Smooth muscle cell (in vitro differentiated cells): ENCODE results near the gene IVD. TPM values are rescaled to one million over a fixed set of nuclear protein-coding genes. Genes with fewer than 3 reads are reported as not detected.

Source experiments
- DNase-seq: peaks from one replicate; lab custom pipeline; 2025; ENCODE audit not compliant: unreplicated experiment; lab: John Stamatoyannopoulos, UW
- H2AFZ ChIP-seq: fragments of 200-600 bp; sonication (generic); 2 replicates; pipeline ENCODE4 v1.6.0; 2016; ENCODE audit warnings: antibody characterized with exemption, low read depth, mild to moderate bottlenecking
- H3F3A ChIP-seq: fragments of 200-600 bp; sonication (generic); 2 replicates; pipeline ENCODE4 v1.6.0; 2017; ENCODE audit warnings: antibody characterized with exemption, low read depth
- H3K27ac ChIP-seq: fragments of 200-600 bp; sonication (generic); 2 replicates; pipeline ENCODE4 v1.5.1; 2016; ENCODE audit warnings: low read depth, mild to moderate bottlenecking
- H3K27me3 ChIP-seq: fragments of 200-600 bp; sonication (generic); 2 replicates; pipeline ENCODE4 v1.6.1; 2016; ENCODE audit warnings: low read depth, mild to moderate bottlenecking
- H3K36me3 ChIP-seq: fragments of 200-600 bp; sonication (generic); 2 replicates; pipeline ENCODE4 v1.5.1; 2016; ENCODE audit warnings: low read depth
- H3K4me1 ChIP-seq: fragments of 200-600 bp; sonication (generic); 2 replicates; pipeline ENCODE4 v1.5.1; 2016; ENCODE audit warnings: low read depth
- H3K4me2 ChIP-seq: fragments of 200-600 bp; sonication (generic); 2 replicates; pipeline ENCODE4 v1.6.0; 2016; ENCODE audit warnings: mild to moderate bottlenecking
- H3K4me3 ChIP-seq: fragments of 200-600 bp; sonication (generic); 2 replicates; pipeline ENCODE4 v1.5.1; 2016; ENCODE audit warnings: mild to moderate bottlenecking
- H3K79me2 ChIP-seq: fragments of 200-600 bp; sonication (generic); 2 replicates; pipeline ENCODE4 v1.6.0; 2016; ENCODE audit warnings: low read depth, mild to moderate bottlenecking
- H3K9ac ChIP-seq: fragments of 200-600 bp; sonication (generic); 2 replicates; pipeline ENCODE4 v1.6.0; 2016; ENCODE audit warnings: low read depth
- H3K9me3 ChIP-seq: fragments of 200-600 bp; sonication (generic); replicated peaks from 2 replicates; pipeline ENCODE4 v1.5.1; 2016; ENCODE audit warnings: low read depth
- H4K20me1 ChIP-seq: fragments of 200-600 bp; sonication (generic); 2 replicates; pipeline ENCODE4 v1.6.0; 2016; ENCODE audit warnings: low read depth
- WGBS: methylation state at CpG from one replicate; pipeline ENCODE4 v1.1.7; 2016; ENCODE audit warnings: low lambda C conversion rate; 5-methylcytosine and 5-hydroxymethylcytosine counted together
- polyA plus RNA-seq: library from polyadenylated mRNA; unstranded; fragments of >200 nt; fragmentation: Nextera tagmentation; extraction: Ambion mirVana; gene quantifications from 2 replicates; pipeline ENCODE4 v1.2.1, GENCODE V29; 2016
- total RNA-seq: library from RNA; depleted of rRNA; stranded (reverse); fragments of >200 nt; gene quantifications from 2 replicates; pipeline ENCODE4 v1.2.3, GENCODE V29; 2014
- TF ChIP-seq, protein P1 (sequence below): fragments of 200-600 bp; sonication (generic); IDR thresholded peaks from 2 replicates; pipeline ENCODE4 v1.5.1; 2017; ENCODE audit warnings: borderline replicate concordance, mild to moderate bottlenecking, antibody characterized with exemption; ENCODE audit not compliant: insufficient read depth, poor library complexity, severe bottlenecking

The IVD gene
- total and polyA plus RNA-seq, 2 experiments from 2014 or later, result 17.4 to 37.8 TPM

DNA sequence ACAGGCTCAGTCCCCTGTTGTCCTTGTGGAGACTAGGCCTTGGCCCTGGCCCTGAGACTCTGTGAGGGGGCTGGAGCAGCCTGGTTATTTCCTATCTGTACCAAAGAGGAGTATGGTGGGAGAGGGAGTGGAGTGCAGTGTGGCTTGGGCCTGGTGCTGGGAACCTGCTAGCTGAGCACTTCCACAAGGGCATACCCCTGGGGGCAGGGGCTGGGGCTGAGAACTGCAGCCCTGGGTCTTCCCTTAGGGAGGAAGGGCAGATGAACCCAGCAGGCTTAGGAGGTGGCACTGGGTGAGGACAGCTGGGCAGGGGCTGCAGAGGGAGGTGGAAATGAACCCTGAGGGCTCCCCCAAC is 61.6 kb downstream of the IVD start:
- DNase-seq, result no peak
- no peak overlapping the region for H3K4me3 ChIP-seq
- H3K27ac ChIP-seq, result no peak overlapping the region
- H3K9ac ChIP-seq, result no peak overlapping the region
- H3K9me3 ChIP-seq, result no peaks in the 10 kb centered on the region
- no peak overlapping the region for H3K4me2 ChIP-seq
- no peaks in the 10 kb centered on the region for H3K79me2 ChIP-seq
- peaks cover 25% of the 10 kb centered on the region for H4K20me1 ChIP-seq
- TF ChIP-seq, protein P1, sequence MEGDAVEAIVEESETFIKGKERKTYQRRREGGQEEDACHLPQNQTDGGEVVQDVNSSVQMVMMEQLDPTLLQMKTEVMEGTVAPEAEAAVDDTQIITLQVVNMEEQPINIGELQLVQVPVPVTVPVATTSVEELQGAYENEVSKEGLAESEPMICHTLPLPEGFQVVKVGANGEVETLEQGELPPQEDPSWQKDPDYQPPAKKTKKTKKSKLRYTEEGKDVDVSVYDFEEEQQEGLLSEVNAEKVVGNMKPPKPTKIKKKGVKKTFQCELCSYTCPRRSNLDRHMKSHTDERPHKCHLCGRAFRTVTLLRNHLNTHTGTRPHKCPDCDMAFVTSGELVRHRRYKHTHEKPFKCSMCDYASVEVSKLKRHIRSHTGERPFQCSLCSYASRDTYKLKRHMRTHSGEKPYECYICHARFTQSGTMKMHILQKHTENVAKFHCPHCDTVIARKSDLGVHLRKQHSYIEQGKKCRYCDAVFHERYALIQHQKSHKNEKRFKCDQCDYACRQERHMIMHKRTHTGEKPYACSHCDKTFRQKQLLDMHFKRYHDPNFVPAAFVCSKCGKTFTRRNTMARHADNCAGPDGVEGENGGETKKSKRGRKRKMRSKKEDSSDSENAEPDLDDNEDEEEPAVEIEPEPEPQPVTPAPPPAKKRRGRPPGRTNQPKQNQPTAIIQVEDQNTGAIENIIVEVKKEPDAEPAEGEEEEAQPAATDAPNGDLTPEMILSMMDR, result no peak
- H3K4me1 ChIP-seq, result peaks cover 12% of the 10 kb centered on the region
- no peaks in the 10 kb centered on the region for H3K36me3 ChIP-seq
- H3K27me3 ChIP-seq, result no peaks in the 10 kb centered on the region
- no peak overlapping the region for H2AFZ ChIP-seq
- H3F3A ChIP-seq, result peaks cover 16% of the 10 kb centered on the region

DNA sequence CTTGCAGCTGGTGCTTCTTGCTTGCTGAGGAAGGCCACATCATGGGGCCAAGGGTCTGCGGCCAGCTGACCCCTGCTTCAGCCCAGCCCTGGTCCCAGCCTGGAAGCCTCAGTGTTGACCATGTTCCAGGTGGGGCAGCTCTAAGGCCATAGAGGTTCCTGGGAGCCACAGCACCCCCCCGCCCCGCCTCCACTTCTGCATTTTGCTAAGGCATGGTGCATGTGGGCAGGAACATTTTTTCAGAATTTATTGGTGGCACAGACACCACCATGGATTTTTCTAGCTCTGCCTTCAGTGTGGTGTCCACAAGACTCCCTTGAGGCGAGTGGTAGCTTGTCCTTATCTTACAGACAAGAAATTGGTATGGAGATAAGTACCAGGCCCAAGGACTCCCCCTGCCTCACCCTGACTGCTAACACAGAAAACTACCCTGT is 63.3 kb downstream of the IVD start:
- Histone ChIP-seq H3K4me1 (peaks cover 12% of the 10 kb centered on the region), H3K79me2 (no peaks in the 10 kb centered on the region), H3K36me3 (no peaks in the 10 kb centered on the region), H2AFZ (no peak overlapping the region), H3F3A (peaks cover 16% of the 10 kb centered on the region), H3K4me2 (no peak overlapping the region), H4K20me1 (peaks cover 10% of the 10 kb centered on the region), H3K27ac (no peak overlapping the region), H3K9me3 (no peaks in the 10 kb centered on the region), H3K9ac (no peak overlapping the region), H3K4me3 (no peak overlapping the region), H3K27me3 (no peaks in the 10 kb centered on the region)
- WGBS, result 84% methylated on average over 4 of the region's 4 CpGs
- DNase-seq, result no peak
- TF ChIP-seq, protein P1, result no peak

DNA sequence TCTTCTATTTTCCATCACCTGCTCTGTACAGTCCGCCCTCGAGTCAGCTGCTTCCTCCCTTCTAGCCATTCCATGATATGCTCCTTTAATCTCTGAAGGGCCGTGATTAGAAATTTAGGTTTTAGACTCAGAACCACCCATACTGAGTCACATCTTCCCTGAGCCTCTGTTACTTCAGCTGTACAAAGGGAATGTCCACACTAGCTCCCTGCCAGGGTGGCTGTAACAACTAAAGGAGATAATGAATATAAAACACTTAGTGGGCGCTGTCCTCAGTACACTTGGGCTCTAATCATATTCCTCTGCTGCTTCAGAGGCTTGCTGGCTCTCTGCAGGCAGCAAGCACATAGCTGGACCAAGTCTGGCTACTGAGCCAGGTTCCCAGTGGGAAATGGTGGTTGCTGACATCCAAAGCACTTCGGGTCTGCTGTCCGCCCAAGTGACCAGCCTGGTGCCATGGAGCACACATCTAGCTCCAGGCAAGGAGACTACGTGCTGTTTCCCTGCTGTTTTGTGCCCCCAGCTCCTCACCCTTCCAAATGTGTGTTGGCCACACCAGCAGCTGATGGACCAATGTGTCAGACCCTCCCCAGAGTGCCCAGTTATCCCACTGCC is 64.3 kb downstream of the IVD start:
- DNase-seq, result no peak
- WGBS, result 74% methylated on average over 7 of the region's 7 CpGs
- TF ChIP-seq, protein P1, result no peak
- Histone ChIP-seq H3K27ac (peak overlapping the region; percentile 82), H4K20me1 (peaks cover 4% of the 10 kb centered on the region), H3K4me2 (peak overlapping the region; percentile 100), H3K4me3 (peak overlapping the region; percentile 84), H3K4me1 (peaks cover 12% of the 10 kb centered on the region), H3K79me2 (no peaks in the 10 kb centered on the region), H3K36me3 (no peaks in the 10 kb centered on the region), H3F3A (peaks cover 16% of the 10 kb centered on the region), H3K9ac (peak overlapping the region; percentile 68), H3K9me3 (no peaks in the 10 kb centered on the region), H3K27me3 (no peaks in the 10 kb centered on the region), H2AFZ (no peak overlapping the region)
